Measurements from ENCODE around the gene DCLRE1B. TPM values are rescaled to one million over a fixed set of nuclear protein-coding genes. Genes with fewer than 3 reads are reported as not detected.
A peak's percentile ranks its signal among the peaks of the same experiment; 100 is the strongest.

The DCLRE1B gene
- total and polyA plus RNA-seq, 2 donors: 2.9 to 7.6 TPM

DNA sequence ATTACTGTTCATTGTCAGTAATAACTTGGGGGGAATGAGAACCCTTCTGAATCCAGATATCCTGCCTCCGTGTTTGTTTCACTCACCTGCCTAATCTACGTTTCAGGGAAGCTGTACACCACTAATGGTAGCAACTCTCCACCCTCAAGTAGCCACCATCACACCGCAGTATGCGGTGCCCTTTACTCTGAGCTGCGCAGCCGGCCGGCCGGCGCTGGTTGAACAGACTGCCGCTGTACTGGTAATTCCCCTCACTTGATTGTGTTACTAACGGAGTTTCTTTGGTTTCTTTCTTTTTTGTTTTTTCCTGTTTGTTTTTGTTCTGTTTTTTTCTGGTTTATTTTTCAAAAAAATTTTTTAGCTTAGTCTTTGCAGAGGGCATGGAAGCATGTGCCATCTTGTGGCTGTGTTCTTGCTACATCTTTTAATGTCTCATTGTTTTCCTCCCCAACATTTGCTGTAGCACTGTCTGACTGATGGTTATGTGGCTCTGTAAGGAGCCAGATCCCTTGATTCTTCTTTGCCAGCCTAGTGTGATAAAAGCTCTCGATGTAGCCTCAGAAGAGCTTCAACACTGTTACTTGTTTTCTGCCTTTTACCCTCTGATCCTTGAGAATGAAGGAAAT lies 58.3 kb downstream of the DCLRE1B start:
- H3K4me1 ChIP-seq (ENCODE audit: control insufficient read depth in 2 of 2, insufficient read depth in 2 of 2, low read length in 2 of 2): peaks cover 3 to 4% of the 10 kb centered on the region in 2 donors
- no peaks in the 10 kb centered on the region for H3K9me3 ChIP-seq (ENCODE audit: control insufficient read depth in 2 of 2, insufficient read depth in 1 of 2, low read length in 1 of 2)
- no peak overlapping the region for H3K4me3 ChIP-seq (ENCODE audit: low read length in 2 of 2)
- no peak overlapping the region for H3K27ac ChIP-seq (ENCODE audit: low read depth in 1 of 2, low read length in 1 of 2)
- peak in 2 of 9 donors; percentile 46 to 68 for DNase-seq (ENCODE audit: low read depth in 6 of 9, low spot score in 9 of 9)
- WGBS: 94% methylated on average over 12 of the region's 12 CpGs
- H3K27me3 ChIP-seq (ENCODE audit: control insufficient read depth in 2 of 2, insufficient read depth in 1 of 2, low read length in 1 of 2): no peaks in the 10 kb centered on the region
- H3K36me3 ChIP-seq (ENCODE audit: control insufficient read depth in 2 of 2, insufficient read depth in 2 of 2, low read length in 1 of 2): peaks cover 27 to 81% of the 10 kb centered on the region in 2 donors

Other genes with a start within 250 kb of the DCLRE1B start
- 6.1 TPM for gene PHTF1, start 145.8 kb upstream of the DCLRE1B start, total RNA-seq
- 9.8 TPM for gene PHTF1, start 145.8 kb upstream of the DCLRE1B start, polyA plus RNA-seq
- 19.1 TPM for gene RSBN1, start 92.8 kb upstream of the DCLRE1B start, total RNA-seq
- 11.6 TPM for gene RSBN1, start 92.8 kb upstream of the DCLRE1B start, polyA plus RNA-seq
- gene PTPN22, start 33.6 kb upstream of the DCLRE1B start, total RNA-seq: 51.1 TPM
- 35.2 TPM for gene PTPN22, start 33.6 kb upstream of the DCLRE1B start, polyA plus RNA-seq
- 0.76 TPM for gene BCL2L15, start 17.7 kb upstream of the DCLRE1B start, total RNA-seq
- gene BCL2L15, start 17.7 kb upstream of the DCLRE1B start, polyA plus RNA-seq: 1.8 TPM
- 20.0 TPM for gene AP4B1, start 527 bp upstream of the DCLRE1B start, total RNA-seq
- 55.1 TPM for gene AP4B1, start 527 bp upstream of the DCLRE1B start, polyA plus RNA-seq
- gene HIPK1, start 24.0 kb downstream of the DCLRE1B start, total RNA-seq: 40.6 TPM
- gene HIPK1, start 24.0 kb downstream of the DCLRE1B start, polyA plus RNA-seq: 30.1 TPM
- gene OLFML3, start 74.1 kb downstream of the DCLRE1B start, total RNA-seq: 16.3 TPM
- 5.0 TPM for gene OLFML3, start 74.1 kb downstream of the DCLRE1B start, polyA plus RNA-seq
- 0.09 TPM for gene SYT6, start 248.5 kb downstream of the DCLRE1B start, total RNA-seq
- 0.11 TPM for gene SYT6, start 248.5 kb downstream of the DCLRE1B start, polyA plus RNA-seq